ENCODE data around the gene CLDND2. TPM values are rescaled to one million over a fixed set of nuclear protein-coding genes. Genes with fewer than 3 reads are reported as not detected.
A peak's percentile ranks its signal among the peaks of the same experiment; 100 is the strongest.

Gene CLDND2
- total and polyA plus RNA-seq, 2 of the 4 experiments (the other 2 are of a cell fraction) = not detected

DNA sequence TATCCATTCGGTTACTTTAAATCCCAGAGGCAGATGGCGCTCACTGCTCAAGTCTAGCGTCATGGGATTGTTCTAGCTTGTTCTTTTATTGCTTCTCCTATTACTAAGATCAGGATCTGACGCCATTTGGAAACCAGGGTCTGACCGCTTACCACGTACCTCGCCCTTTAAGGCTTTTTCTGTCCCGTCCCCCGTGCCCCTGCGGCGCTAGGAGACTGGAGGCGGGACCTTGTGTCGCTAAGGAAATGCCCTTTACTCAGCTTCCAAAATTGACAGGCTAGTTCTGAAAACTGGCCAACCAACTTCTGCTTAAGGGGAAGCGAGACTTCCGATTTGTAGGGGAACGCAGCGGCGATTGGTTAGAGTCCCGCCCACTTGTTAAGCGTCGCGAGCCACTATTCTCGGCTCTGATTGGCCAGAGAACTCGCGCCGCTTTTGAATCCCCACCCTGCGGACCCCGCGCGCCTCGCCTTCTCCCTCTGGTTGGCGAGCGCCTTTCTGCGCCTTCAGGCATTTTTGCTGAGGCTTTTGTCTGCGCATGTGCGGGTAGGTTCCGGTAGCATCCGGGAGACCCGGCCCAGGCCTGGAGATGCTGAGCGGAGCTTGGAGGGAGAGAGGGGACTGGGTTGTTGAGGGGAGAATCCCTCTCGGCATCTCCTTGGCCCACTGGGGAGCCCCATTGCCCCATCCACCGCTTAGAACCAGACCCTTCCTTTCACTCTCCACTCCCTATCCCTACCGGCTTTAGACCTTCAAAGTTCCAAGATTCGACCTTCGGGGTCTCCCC is 25.4 kb upstream of the CLDND2 start:
- Histone ChIP-seq H2BK20ac (ENCODE audit: low read depth, low read length) (peak overlapping the region; percentile 74), H3K79me1 (ENCODE audit: low read depth in 1 of 2, low read length in 2 of 2) (0 out of 4 replicates have a peak, but pooled peaks cover 0 to 6% of the 10 kb centered on the region in 2 experiments), H2BK15ac (ENCODE audit: low read depth, low read length) (peak overlapping the region; percentile 90; the same call in 2 of the 3 replicates), H2BK5ac (ENCODE audit: low read depth, low read length, poor library complexity, severe bottlenecking) (peak overlapping the region; percentile 83), H3K27me3 (ENCODE audit: control insufficient read depth, insufficient read depth, low read length) (no peaks in the 10 kb centered on the region), H3K36me3 (ENCODE audit: control insufficient read depth, insufficient read depth, low read length) (no peaks in the 10 kb centered on the region), H3K4me1 (ENCODE audit: control insufficient read depth, insufficient read depth, low read length) (no peaks in the 10 kb centered on the region), H3K4me3 (ENCODE audit: insufficient read depth, low read depth, low read length) (peak overlapping the region; percentile 56), H2AK5ac (ENCODE audit: low read depth, low read length) (no peak overlapping the region), H3K9me1 (ENCODE audit: insufficient read depth, low read length) (no peaks in the 10 kb centered on the region; the same call in 1 of the 2 replicates), H3K23ac (ENCODE audit: low read depth, low read length) (peak overlapping the region; percentile 73), H4K91ac (ENCODE audit: insufficient read depth, low read depth, low read length) (peak overlapping the region; percentile 92), H3K9ac (ENCODE audit: low read depth, low read length) (peak overlapping the region; percentile 86), H2BK120ac (ENCODE audit: low read depth, low read length) (peak overlapping the region; percentile 68; the same call in 1 of the 2 replicates), H3K14ac (replicated peaks; ENCODE audit: low read depth, low read length) (peak overlapping the region; percentile 99), H3K18ac (ENCODE audit: low read depth, low read length) (peak overlapping the region; percentile 67), H4K5ac (ENCODE audit: low read depth, low read length) (peak overlapping the region; percentile 97), H2AK9ac (replicated peaks; ENCODE audit: low read depth, low read length, poor library complexity) (no peak overlapping the region), H3K4me2 (ENCODE audit: low read depth, low read length) (peak overlapping the region; percentile 94), H4K20me1 (ENCODE audit: insufficient read depth, low read length) (no peaks in the 10 kb centered on the region), H3K9me3 (ENCODE audit: control insufficient read depth, insufficient read depth, low read length) (no peaks in the 10 kb centered on the region), H3K27ac (ENCODE audit: insufficient read depth, low read length) (peak overlapping the region; percentile 71), H2AFZ (replicated peaks; ENCODE audit: low read length, poor library complexity) (peak overlapping the region; percentile 92), H3K4ac (ENCODE audit: low read depth, low read length) (peak overlapping the region; percentile 93), H3K56ac (ENCODE audit: extremely low read depth, insufficient read depth, low read length) (peak overlapping the region; percentile 82), H4K8ac (ENCODE audit: low read depth in 2 of 2, low read length in 2 of 2) (peak overlapping the region; percentile 91 to 99)
- ChIA-PET CTCF (interaction anchor here (0.6 to 0.7 kb wide), 3 partner anchors 142 to 1779 kb away, joined by 3 read pairs; no protein-coding TSS in a partner anchor), POLR2A (ENCODE audit: unreplicated experiment) (no interaction called here)
- in situ Hi-C loops (cut with MboI; ENCODE audit: low sequenced_read_pairs) (no loop called here), intact Hi-C loops (cut with micrococcal nuclease) (loop anchor here (1.0 to 2.0 kb wide), 2 partner anchors 27 to 55 kb away; no protein-coding TSS in a partner anchor), dilution Hi-C loops (cut with HindIII; ENCODE audit: low sequenced_read_pairs, unreplicated experiment) (no loop called here)
- BruUV-seq (replicated peaks) = no TSS peak
- peak; percentile 98 for ATAC-seq (ENCODE audit: low read depth)
- DNase-seq = peak; percentile 99
- TF ChIP-seq MAFK (IDR thresholded peaks at IDR 0.05; ENCODE audit: low read depth, low read length) = no peak
- TF ChIP-seq CHD1 (IDR thresholded peaks at IDR 0.05; ENCODE audit: low read depth, low read length) = no peak
- no peak for TF ChIP-seq SMC3 (IDR thresholded peaks at IDR 0.05; ENCODE audit: low read depth, low read length)
- no peak for TF ChIP-seq NFE2L2 (IDR thresholded peaks at IDR 0.05; ENCODE audit: low read depth, low read length)
- 0 out of 2 replicates have a peak, but pooled peaks have one; percentile 46 for TF ChIP-seq POLR2A (IDR thresholded peaks at IDR 0.05; ENCODE audit: low read depth, low read length)
- TF ChIP-seq CEBPB (IDR thresholded peaks at IDR 0.05; ENCODE audit: low read depth, low read length) = no peak
- TF ChIP-seq, protein P1, sequence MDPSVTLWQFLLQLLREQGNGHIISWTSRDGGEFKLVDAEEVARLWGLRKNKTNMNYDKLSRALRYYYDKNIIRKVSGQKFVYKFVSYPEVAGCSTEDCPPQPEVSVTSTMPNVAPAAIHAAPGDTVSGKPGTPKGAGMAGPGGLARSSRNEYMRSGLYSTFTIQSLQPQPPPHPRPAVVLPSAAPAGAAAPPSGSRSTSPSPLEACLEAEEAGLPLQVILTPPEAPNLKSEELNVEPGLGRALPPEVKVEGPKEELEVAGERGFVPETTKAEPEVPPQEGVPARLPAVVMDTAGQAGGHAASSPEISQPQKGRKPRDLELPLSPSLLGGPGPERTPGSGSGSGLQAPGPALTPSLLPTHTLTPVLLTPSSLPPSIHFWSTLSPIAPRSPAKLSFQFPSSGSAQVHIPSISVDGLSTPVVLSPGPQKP (IDR thresholded peaks at IDR 0.05; ENCODE audit: borderline replicate concordance, low read depth, low read length) = no peak
- TF ChIP-seq MAZ (IDR thresholded peaks at IDR 0.05; ENCODE audit: borderline replicate concordance, low read depth, low read length) = 0 out of 2 replicates have a peak, but pooled peaks have one; percentile 20
- peak; percentile 30 for TF ChIP-seq USF2 (IDR thresholded peaks at IDR 0.05; ENCODE audit: low read depth, low read length)
- no peak for TF ChIP-seq RCOR1 (IDR thresholded peaks at IDR 0.05; ENCODE audit: insufficient replicate concordance, low read length)
- TF ChIP-seq BHLHE40 (IDR thresholded peaks at IDR 0.05; ENCODE audit: low read depth, low read length) = peak; percentile 4; the same call in 1 of the 2 replicates
- TF ChIP-seq RFX5 (IDR thresholded peaks at IDR 0.05; ENCODE audit: low read depth, low read length) = no peak
- 0 out of 2 replicates have a peak, but pooled peaks have one; percentile 4 for TF ChIP-seq FOS (IDR thresholded peaks at IDR 0.05; ENCODE audit: low read depth, low read length)
- WGBS, 2 experiments (ENCODE audit: extremely low coverage in 2 of 2, insufficient read length in 1 of 2) = 4% methylated on average over 23 of the region's 45 CpGs; no CpG with 5 or more reads in 1 of the 2 experiments
